ENCODE data around the gene VPS39.

GRCh38 chr15:42156243-42156922, 51.7 kb downstream of the VPS39 start, which contains the start of gene PLA2G4F:
- TF ChIP-seq, protein P1, sequence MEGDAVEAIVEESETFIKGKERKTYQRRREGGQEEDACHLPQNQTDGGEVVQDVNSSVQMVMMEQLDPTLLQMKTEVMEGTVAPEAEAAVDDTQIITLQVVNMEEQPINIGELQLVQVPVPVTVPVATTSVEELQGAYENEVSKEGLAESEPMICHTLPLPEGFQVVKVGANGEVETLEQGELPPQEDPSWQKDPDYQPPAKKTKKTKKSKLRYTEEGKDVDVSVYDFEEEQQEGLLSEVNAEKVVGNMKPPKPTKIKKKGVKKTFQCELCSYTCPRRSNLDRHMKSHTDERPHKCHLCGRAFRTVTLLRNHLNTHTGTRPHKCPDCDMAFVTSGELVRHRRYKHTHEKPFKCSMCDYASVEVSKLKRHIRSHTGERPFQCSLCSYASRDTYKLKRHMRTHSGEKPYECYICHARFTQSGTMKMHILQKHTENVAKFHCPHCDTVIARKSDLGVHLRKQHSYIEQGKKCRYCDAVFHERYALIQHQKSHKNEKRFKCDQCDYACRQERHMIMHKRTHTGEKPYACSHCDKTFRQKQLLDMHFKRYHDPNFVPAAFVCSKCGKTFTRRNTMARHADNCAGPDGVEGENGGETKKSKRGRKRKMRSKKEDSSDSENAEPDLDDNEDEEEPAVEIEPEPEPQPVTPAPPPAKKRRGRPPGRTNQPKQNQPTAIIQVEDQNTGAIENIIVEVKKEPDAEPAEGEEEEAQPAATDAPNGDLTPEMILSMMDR (IDR thresholded peaks at IDR 0.05; ENCODE audit: insufficient read depth, low read length): no peak
- TF ChIP-seq SPI1 (IDR thresholded peaks at IDR 0.05; ENCODE audit: borderline replicate concordance, low read depth): no peak
- TF ChIP-seq, protein P2, sequence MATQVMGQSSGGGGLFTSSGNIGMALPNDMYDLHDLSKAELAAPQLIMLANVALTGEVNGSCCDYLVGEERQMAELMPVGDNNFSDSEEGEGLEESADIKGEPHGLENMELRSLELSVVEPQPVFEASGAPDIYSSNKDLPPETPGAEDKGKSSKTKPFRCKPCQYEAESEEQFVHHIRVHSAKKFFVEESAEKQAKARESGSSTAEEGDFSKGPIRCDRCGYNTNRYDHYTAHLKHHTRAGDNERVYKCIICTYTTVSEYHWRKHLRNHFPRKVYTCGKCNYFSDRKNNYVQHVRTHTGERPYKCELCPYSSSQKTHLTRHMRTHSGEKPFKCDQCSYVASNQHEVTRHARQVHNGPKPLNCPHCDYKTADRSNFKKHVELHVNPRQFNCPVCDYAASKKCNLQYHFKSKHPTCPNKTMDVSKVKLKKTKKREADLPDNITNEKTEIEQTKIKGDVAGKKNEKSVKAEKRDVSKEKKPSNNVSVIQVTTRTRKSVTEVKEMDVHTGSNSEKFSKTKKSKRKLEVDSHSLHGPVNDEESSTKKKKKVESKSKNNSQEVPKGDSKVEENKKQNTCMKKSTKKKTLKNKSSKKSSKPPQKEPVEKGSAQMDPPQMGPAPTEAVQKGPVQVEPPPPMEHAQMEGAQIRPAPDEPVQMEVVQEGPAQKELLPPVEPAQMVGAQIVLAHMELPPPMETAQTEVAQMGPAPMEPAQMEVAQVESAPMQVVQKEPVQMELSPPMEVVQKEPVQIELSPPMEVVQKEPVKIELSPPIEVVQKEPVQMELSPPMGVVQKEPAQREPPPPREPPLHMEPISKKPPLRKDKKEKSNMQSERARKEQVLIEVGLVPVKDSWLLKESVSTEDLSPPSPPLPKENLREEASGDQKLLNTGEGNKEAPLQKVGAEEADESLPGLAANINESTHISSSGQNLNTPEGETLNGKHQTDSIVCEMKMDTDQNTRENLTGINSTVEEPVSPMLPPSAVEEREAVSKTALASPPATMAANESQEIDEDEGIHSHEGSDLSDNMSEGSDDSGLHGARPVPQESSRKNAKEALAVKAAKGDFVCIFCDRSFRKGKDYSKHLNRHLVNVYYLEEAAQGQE (IDR thresholded peaks at IDR 0.05; ENCODE audit: insufficient replicate concordance, low read depth): no peak
- TF ChIP-seq GABPA (IDR thresholded peaks at IDR 0.05; ENCODE audit: low read depth): no peak

Data from HL-60 (cell line).